GM12891 (cell line): ENCODE results near the gene KLHL25.

Experiments used
- DNase-seq: peaks from one replicate; pipeline ENCODE4 v3.0.0; 2011; ENCODE audit warnings: low spot score; ENCODE audit not compliant: insufficient read length
- FAIRE-seq: peaks from 2 replicates; lab custom pipeline; 2011; peaks lifted over from hg19 to GRCh38; lab: Jason Lieb, UNC
- PAX5 ChIP-seq: IDR thresholded peaks from 2 replicates; pipeline ENCODE4 v1.6.1; 2011; ENCODE audit warnings: low read length, moderate library complexity, mild to moderate bottlenecking; ENCODE audit not compliant: insufficient read depth, severe bottlenecking
- POLR2A ChIP-seq: IDR thresholded peaks from 2 replicates; pipeline ENCODE4 v1.6.1; 2011; ENCODE audit warnings: low read depth, low read length, control low read depth
- POLR2AphosphoS5 ChIP-seq: IDR thresholded peaks from 2 replicates; pipeline ENCODE4 v1.6.1; 2011; ENCODE audit warnings: low read depth, low read length, control low read depth
- POU2F2 ChIP-seq: IDR thresholded peaks from 2 replicates; pipeline ENCODE4 v1.6.1; 2011; ENCODE audit warnings: low read depth, mild to moderate bottlenecking, control low read depth, low read length, moderate library complexity
- SPI1 ChIP-seq: IDR thresholded peaks from 2 replicates; pipeline ENCODE4 v1.6.1; 2011; ENCODE audit warnings: low read depth, low read length, control low read depth
- TAF1 ChIP-seq: IDR thresholded peaks from 2 replicates; pipeline ENCODE4 v1.6.1; 2011; ENCODE audit warnings: low read depth, low read length, control low read depth

Gene KLHL25

DNA sequence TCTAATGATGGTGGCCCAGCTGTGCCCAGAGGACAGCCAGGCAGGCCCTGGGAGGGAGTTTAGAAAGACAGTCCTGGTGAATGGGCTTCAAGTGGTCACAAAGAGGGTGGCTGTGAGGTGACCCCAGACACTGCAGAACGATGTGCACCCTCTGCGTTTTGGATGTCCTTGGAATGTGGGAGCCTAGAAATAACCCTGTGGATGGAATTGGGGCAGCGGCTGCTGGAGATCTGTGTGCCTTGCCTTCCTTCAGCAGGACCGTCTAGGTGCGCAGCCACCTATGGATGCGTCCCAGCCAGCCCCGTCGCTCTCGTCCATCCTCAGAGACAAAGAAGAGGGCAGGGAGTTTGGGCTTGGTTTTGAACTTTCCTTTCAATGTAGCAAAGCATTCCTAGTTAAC, 46.5 kb downstream of the KLHL25 start:
- FAIRE-seq (no peak), DNase-seq (no peak)
- TF ChIP-seq SPI1 (no peak), POLR2AphosphoS5 (no peak)

DNA sequence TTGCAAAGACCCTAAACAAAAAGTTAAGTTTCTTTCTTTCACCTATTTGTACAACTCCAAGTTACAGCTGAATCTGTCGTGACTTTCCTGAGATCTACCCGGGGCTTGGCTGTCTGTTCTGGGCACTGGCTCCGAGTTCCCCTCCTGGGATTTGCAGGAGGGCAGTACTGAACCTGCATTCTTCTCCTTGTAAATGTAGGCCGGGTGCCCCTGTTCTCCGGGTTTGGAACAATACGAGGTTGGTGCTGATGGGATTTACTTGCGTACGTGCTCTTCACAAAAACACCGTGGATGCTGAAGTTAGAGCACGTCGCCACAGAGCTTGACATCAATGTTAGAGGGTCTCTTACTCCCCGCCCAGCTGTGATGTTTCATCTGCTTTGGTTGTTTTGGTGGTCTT, 48.1 kb downstream of the KLHL25 start:
- DNase-seq (no peak), FAIRE-seq (no peak)
- TF ChIP-seq POU2F2: no peak
- no peak for TF ChIP-seq PAX5
- TF ChIP-seq POLR2AphosphoS5: no peak
- TF ChIP-seq POLR2A: no peak
- no peak for TF ChIP-seq SPI1
- no peak for TF ChIP-seq TAF1

- FAIRE-seq: no peak
- TF ChIP-seq TAF1 (no peak), PAX5 (no peak), POLR2AphosphoS5 (no peak), POLR2A (no peak), SPI1 (no peak), POU2F2 (no peak)
- DNase-seq: no peak
Measured at GRCh38 chr15:85745525-85746150, 49.1 kb downstream of the KLHL25 start.

GRCh38 chr15:85745023-85745422, 49.7 kb downstream of the KLHL25 start:
- FAIRE-seq (peak; percentile 9), DNase-seq (no peak)
- TF ChIP-seq POU2F2 (no peak), PAX5 (no peak), POLR2A (no peak), SPI1 (no peak), TAF1 (no peak), POLR2AphosphoS5 (no peak)

- FAIRE-seq (no peak), DNase-seq (no peak)
- TF ChIP-seq POU2F2: no peak
Measured at GRCh38 chr15:85744579-85744978, 50.1 kb downstream of the KLHL25 start.

- no peak for FAIRE-seq
- TF ChIP-seq PAX5 (no peak), SPI1 (no peak), TAF1 (no peak), POU2F2 (no peak), POLR2A (no peak), POLR2AphosphoS5 (no peak)
- DNase-seq: no peak
Measured at GRCh38 chr15:85743392-85744055, 51.2 kb downstream of the KLHL25 start.

DNA sequence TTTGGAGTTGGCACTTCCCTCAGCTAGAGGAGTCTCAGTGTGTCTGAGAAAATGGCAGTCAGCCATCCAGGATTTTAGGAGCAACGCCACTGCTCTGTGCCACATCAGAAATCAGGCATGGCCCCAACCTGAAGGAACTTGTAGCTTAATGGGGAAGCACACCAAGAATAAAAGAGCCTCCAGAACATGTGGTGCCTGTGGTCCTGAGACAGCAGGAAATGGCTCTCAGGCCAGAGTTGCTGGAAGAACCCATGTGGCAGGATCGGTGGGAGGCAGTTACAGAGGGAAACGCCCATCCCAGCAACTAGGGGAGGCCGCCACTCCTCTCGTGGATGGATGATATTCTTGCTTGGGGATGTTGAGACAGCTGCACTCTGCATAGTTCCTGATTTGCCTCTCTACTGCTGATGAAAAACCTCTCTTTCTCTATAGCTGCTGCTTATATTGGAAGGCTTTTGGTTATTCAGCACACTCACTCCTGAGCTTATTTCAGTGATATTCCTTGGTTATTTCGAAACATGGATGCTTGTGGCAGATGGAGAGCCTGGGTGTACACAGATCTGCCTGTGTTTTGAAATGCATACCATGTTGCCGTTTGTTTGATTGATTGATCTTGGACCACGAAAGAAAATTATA, 52.4 kb downstream of the KLHL25 start:
- no peak for TF ChIP-seq PAX5
- no peak for TF ChIP-seq POLR2AphosphoS5
- no peak for TF ChIP-seq TAF1
- TF ChIP-seq POLR2A: no peak
- TF ChIP-seq SPI1: no peak
- no peak for TF ChIP-seq POU2F2
- FAIRE-seq: no peak
- no peak for DNase-seq

- no peak for DNase-seq
- no peak for TF ChIP-seq POU2F2
- no peak for TF ChIP-seq TAF1
- no peak for FAIRE-seq
Measured at GRCh38 chr15:85741662-85742061, 53.1 kb downstream of the KLHL25 start.

- FAIRE-seq: no peak
- TF ChIP-seq POLR2AphosphoS5: no peak; the same call in 1 of the 2 replicates
- TF ChIP-seq SPI1: no peak
- TF ChIP-seq POLR2A: no peak
- no peak for TF ChIP-seq PAX5
- no peak for TF ChIP-seq POU2F2
- TF ChIP-seq TAF1: no peak
- DNase-seq: no peak
Measured at GRCh38 chr15:85741021-85741421, 53.7 kb downstream of the KLHL25 start.

DNA sequence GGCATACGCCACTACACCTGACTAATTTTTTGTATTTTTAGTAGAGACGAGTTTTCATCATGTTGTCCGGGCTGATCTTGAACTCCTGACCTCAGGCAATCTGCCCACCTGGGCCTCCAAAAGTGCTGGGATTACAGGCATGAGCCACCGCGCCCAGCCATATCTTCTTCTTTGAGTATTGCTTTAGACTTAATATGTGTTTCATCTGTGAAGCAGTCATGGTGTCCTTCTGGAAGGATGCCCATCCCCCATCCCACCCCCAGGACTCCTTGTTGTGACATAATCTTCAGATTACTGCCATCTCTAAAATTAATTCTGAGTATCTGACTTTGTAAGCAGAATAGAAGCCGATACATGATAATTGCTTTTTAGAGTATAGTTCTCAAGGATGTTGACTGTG, 57.7 kb downstream of the KLHL25 start:
- DNase-seq (no peak), FAIRE-seq (no peak)
- TF ChIP-seq POU2F2 (no peak), TAF1 (no peak), PAX5 (no peak), POLR2A (no peak), POLR2AphosphoS5 (no peak), SPI1 (no peak)
